Panc1 (cell line): ENCODE results near the gene PRDM12. TPM values are rescaled to one million over a fixed set of nuclear protein-coding genes. Genes with fewer than 3 reads are reported as not detected.

Source experiments
- ATAC-seq: fragments of 200-7000 bp; cut with Tn5 transposase; 2 replicates; pipeline ENCODE4 v1.9.1; 2020; ENCODE audit warnings: mild to moderate bottlenecking, moderate library complexity
- BruUV-seq: library from RNA; stranded (reverse); fragments of 400-500 nt; replicated peaks from 2 replicates; lab custom pipeline; 2021; lab: Mats Ljungman, UMichigan
- CTCF ChIA-PET: fragments of 300-600 bp; sonication (Branson Sonifier 250); formaldehyde crosslinking; loops from one replicate; lab custom pipeline; 2022; ENCODE audit warnings: antibody characterized with exemption; lab: Charles Lee
- POLR2A ChIA-PET: fragments of 300-600 bp; sonication (Branson Sonifier 250); formaldehyde crosslinking; loops from one replicate; lab custom pipeline; 2022; ENCODE audit warnings: antibody characterized with exemption; lab: Charles Lee
- DNase-seq: peaks from one replicate; pipeline ENCODE4 v3.0.0-alpha.2; 2010; ENCODE audit warnings: low read depth, low spot score
- H3K27ac ChIP-seq: 2 replicates; pipeline ENCODE4 v1.5.1; 2011; ENCODE audit warnings: mild to moderate bottlenecking, low read length, inconsistent platforms
- H3K27me3 ChIP-seq: fragments of 200-500 bp; sonication (Bioruptor generic); 2 replicates; pipeline ENCODE4 v1.6.0; 2014; ENCODE audit warnings: low read length, inconsistent platforms; ENCODE audit not compliant: control insufficient read depth, insufficient read depth
- H3K36me3 ChIP-seq: fragments of 200-500 bp; sonication (Bioruptor generic); 2 replicates; pipeline ENCODE4 v1.5.1; 2014; ENCODE audit warnings: inconsistent platforms, mild to moderate bottlenecking, low read length, moderate library complexity; ENCODE audit not compliant: control insufficient read depth, insufficient read depth
- H3K4me1 ChIP-seq: 2 replicates; pipeline ENCODE4 v1.5.1; 2011; ENCODE audit warnings: inconsistent platforms, mild to moderate bottlenecking, low read length, moderate library complexity; ENCODE audit not compliant: control insufficient read depth, insufficient read depth
- H3K4me3 ChIP-seq, 2 experiments: 2 replicates each; pipeline ENCODE4 v1.5.1; 2011 to 2012; ENCODE audit warnings: low read depth in 2 of 2, low read length in 2 of 2, mild to moderate bottlenecking in 2 of 2, inconsistent platforms in 1 of 2, moderate library complexity in 1 of 2
- H3K9me3 ChIP-seq: fragments of 200-500 bp; sonication (Bioruptor generic); 2 replicates; pipeline ENCODE4 v1.5.1; 2014; ENCODE audit warnings: low read depth, mild to moderate bottlenecking, inconsistent platforms, low read length, moderate library complexity; ENCODE audit not compliant: control insufficient read depth, insufficient read depth
- POLR2AphosphoS5 ChIP-seq: IDR thresholded peaks from 2 replicates; pipeline ENCODE4 v1.6.1; 2012; ENCODE audit warnings: mild to moderate bottlenecking, low read depth, low read length, moderate library complexity
- SIN3A ChIP-seq: IDR thresholded peaks from 2 replicates; pipeline ENCODE4 v1.6.1; 2012; ENCODE audit warnings: low read depth, mild to moderate bottlenecking, low read length, moderate library complexity, borderline replicate concordance; ENCODE audit not compliant: insufficient read depth
- TCF7L2 ChIP-seq: IDR thresholded peaks from 2 replicates; pipeline ENCODE4 v1.6.1; 2011; ENCODE audit warnings: mild to moderate bottlenecking, low read depth, low read length, inconsistent platforms
- in situ Hi-C: cut with HindIII; loops from 2 replicates; pipeline ENCODE4 v1.10.0; 2016; ENCODE audit warnings: low sequenced_read_pairs, low pct_unique_long_range_greater_than_20kb
- intact Hi-C: fragments of 100-400 bp; cut with micrococcal nuclease; formaldehyde crosslinking; loops from one replicate; pipeline ENCODE4 v1.10.0; 2022; ENCODE audit not compliant: unreplicated experiment
- total RNA-seq: library from RNA; stranded (reverse); gene quantifications from one replicate; pipeline ENCODE4 v1.2.1, GENCODE V29; 2021; ENCODE audit not compliant: unreplicated experiment
- TF ChIP-seq, protein P1 (sequence below), 2 experiments: IDR thresholded peaks; 2 replicates each; pipeline ENCODE4 v1.6.1; 2011 to 2012; ENCODE audit warnings: low read depth in 2 of 2, control low read depth in 1 of 2, low read length in 1 of 2, mild to moderate bottlenecking in 1 of 2, moderate library complexity in 1 of 2; ENCODE audit not compliant: insufficient read depth in 1 of 2
- TF ChIP-seq, protein P2 (sequence below): fragments of 450-650 bp; IDR thresholded peaks from 2 replicates; pipeline ENCODE4 v1.5.1; 2017; ENCODE audit warnings: mild to moderate bottlenecking

PRDM12 gene
- total RNA-seq, 1 experiment from 2014 or later = 0.08 TPM

DNA sequence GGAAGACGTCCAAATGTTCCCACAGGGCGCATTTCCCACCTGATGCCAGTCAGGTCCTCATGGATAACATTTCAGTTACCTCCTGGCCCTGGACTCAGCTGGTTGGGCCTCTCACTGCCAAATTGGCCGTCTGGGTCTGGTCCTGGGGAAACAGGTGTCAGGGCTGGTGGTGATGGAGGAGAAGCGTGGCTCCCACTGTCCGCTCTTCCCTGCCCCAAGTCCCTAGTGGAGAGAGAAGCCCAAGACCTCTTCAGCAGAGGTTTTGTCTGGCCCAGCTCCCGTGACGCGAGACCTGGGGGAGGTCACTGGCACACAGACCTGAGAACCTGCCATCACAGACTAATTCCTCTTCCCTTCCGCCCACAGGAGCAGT, 27.8 kb upstream of the PRDM12 start:
- DNase-seq = no peak
- BruUV-seq = no TSS peak
- H3K27me3 ChIP-seq = no peaks in the 10 kb centered on the region
- H3K36me3 ChIP-seq = peaks cover 3% of the 10 kb centered on the region; the same call in 1 of the 2 replicates
- H3K4me3 ChIP-seq = no peak overlapping the region
- no peaks in the 10 kb centered on the region for H3K9me3 ChIP-seq
- no peak overlapping the region for H3K27ac ChIP-seq
- TF ChIP-seq, protein P1, sequence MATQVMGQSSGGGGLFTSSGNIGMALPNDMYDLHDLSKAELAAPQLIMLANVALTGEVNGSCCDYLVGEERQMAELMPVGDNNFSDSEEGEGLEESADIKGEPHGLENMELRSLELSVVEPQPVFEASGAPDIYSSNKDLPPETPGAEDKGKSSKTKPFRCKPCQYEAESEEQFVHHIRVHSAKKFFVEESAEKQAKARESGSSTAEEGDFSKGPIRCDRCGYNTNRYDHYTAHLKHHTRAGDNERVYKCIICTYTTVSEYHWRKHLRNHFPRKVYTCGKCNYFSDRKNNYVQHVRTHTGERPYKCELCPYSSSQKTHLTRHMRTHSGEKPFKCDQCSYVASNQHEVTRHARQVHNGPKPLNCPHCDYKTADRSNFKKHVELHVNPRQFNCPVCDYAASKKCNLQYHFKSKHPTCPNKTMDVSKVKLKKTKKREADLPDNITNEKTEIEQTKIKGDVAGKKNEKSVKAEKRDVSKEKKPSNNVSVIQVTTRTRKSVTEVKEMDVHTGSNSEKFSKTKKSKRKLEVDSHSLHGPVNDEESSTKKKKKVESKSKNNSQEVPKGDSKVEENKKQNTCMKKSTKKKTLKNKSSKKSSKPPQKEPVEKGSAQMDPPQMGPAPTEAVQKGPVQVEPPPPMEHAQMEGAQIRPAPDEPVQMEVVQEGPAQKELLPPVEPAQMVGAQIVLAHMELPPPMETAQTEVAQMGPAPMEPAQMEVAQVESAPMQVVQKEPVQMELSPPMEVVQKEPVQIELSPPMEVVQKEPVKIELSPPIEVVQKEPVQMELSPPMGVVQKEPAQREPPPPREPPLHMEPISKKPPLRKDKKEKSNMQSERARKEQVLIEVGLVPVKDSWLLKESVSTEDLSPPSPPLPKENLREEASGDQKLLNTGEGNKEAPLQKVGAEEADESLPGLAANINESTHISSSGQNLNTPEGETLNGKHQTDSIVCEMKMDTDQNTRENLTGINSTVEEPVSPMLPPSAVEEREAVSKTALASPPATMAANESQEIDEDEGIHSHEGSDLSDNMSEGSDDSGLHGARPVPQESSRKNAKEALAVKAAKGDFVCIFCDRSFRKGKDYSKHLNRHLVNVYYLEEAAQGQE (IDR thresholded peaks at IDR 0.05; ENCODE audit: insufficient read depth in 1 of 2, low read depth in 2 of 2, low read length in 1 of 2) = no peak
- no peak for TF ChIP-seq SIN3A
- no peak for TF ChIP-seq POLR2AphosphoS5
- TF ChIP-seq, protein P2, sequence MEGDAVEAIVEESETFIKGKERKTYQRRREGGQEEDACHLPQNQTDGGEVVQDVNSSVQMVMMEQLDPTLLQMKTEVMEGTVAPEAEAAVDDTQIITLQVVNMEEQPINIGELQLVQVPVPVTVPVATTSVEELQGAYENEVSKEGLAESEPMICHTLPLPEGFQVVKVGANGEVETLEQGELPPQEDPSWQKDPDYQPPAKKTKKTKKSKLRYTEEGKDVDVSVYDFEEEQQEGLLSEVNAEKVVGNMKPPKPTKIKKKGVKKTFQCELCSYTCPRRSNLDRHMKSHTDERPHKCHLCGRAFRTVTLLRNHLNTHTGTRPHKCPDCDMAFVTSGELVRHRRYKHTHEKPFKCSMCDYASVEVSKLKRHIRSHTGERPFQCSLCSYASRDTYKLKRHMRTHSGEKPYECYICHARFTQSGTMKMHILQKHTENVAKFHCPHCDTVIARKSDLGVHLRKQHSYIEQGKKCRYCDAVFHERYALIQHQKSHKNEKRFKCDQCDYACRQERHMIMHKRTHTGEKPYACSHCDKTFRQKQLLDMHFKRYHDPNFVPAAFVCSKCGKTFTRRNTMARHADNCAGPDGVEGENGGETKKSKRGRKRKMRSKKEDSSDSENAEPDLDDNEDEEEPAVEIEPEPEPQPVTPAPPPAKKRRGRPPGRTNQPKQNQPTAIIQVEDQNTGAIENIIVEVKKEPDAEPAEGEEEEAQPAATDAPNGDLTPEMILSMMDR = no peak
- TF ChIP-seq TCF7L2 = no peak
- no peak for ATAC-seq
- intact Hi-C loops (no loop called here), in situ Hi-C loops (no loop called here)
- ChIA-PET POLR2A (no interaction called here), CTCF (no interaction called here)
- H3K4me1 ChIP-seq = no peaks in the 10 kb centered on the region

DNA sequence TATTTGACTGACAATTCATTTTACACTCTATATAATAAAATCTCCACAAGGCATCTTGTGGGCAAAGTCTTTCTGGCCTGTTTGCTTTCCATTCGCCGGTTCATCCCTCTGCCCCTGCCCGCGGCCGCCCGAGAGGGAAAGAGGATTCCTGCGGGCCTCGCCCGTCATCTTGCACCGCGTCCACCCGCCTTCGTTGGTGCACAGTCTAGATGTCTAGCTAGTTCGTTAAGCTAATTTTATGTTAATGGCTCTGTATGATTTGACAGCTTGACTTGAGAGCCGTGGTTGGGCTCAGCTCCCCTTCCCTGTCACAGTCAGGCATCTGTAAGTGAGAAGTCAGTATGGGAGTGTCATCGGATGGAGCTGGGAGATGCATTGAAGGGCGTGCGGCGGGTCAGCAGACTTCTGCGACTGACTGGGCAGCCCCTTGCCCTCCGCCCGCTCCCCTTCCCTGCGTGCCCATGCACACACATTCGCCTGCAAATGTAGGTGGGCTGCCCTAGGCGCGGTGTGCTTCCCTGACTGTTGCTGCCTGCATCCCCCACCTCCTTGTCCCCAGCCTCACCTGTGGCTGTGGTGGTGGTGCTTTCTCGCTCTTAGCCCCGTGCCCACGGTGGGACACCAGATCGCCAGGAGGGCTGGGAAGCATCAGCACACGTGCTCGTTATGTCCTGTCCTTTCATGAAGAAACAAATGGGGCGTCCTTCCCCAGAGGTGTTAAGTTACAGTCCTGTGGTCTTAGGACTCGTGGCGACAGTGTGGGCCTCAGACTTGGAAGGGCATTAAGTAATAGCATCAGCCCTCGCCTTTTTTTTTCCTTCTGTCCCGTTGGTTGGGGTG, 25.9 kb upstream of the PRDM12 start:
- BruUV-seq = no TSS peak
- DNase-seq = no peak
- no peaks in the 10 kb centered on the region for H3K4me1 ChIP-seq
- no peaks in the 10 kb centered on the region for H3K27me3 ChIP-seq
- no peak for ATAC-seq
- peaks cover 3% of the 10 kb centered on the region; the same call in 1 of the 2 replicates for H3K36me3 ChIP-seq
- TF ChIP-seq POLR2AphosphoS5 (no peak), SIN3A (no peak), TCF7L2 (no peak)
- TF ChIP-seq, protein P1 (IDR thresholded peaks at IDR 0.05; ENCODE audit: insufficient read depth in 1 of 2, low read depth in 2 of 2, low read length in 1 of 2) = no peak
- TF ChIP-seq, protein P2 = no peak
- intact Hi-C loops (no loop called here), in situ Hi-C loops (no loop called here)
- POLR2A ChIA-PET = no interaction called here
- H3K4me3 ChIP-seq = no peak overlapping the region
- CTCF ChIA-PET = no interaction called here
- H3K9me3 ChIP-seq = no peaks in the 10 kb centered on the region
- H3K27ac ChIP-seq = no peak overlapping the region
